Right ventricle myocardium superior (tissue), 1 donor: ENCODE results near the gene TERT. TPM values are rescaled to one million over a fixed set of nuclear protein-coding genes. Genes with fewer than 3 reads are reported as not detected.
"Not testable (repeated sequence)": the region's sequence is repeated elsewhere in the genome, so short reads cannot be mapped to it uniquely, and the experiment has no call there.

Experiments
- ATAC-seq: fragments of 200-7000 bp; cut with Tn5 transposase; one replicate; pipeline ENCODE4 v1.9.1; 2020; ENCODE audit warnings: mild to moderate bottlenecking; ENCODE audit not compliant: poor library complexity
- DNase-seq: peaks from one replicate; pipeline ENCODE4 v3.0.0-alpha.2; 2020
- intact Hi-C: fragments of 100-400 bp; cut with DNase I; formaldehyde crosslinking; loops from one replicate; pipeline ENCODE4 v1.11.2; 2022
- total RNA-seq: library from RNA; stranded (reverse); fragmentation: NEBNext Ultra II Directional; extraction: Animal tissue kit (Norgen Biotek cat#: 25700); gene quantifications from one replicate; pipeline ENCODE4 v1.2.1, GENCODE V29; 2021
- donor health status: DM: no; HTN: yes; CAD: no; lungs with severe emphysema.

TERT gene
- total RNA-seq, 1 donor from 2014 or later: not detected

DNA sequence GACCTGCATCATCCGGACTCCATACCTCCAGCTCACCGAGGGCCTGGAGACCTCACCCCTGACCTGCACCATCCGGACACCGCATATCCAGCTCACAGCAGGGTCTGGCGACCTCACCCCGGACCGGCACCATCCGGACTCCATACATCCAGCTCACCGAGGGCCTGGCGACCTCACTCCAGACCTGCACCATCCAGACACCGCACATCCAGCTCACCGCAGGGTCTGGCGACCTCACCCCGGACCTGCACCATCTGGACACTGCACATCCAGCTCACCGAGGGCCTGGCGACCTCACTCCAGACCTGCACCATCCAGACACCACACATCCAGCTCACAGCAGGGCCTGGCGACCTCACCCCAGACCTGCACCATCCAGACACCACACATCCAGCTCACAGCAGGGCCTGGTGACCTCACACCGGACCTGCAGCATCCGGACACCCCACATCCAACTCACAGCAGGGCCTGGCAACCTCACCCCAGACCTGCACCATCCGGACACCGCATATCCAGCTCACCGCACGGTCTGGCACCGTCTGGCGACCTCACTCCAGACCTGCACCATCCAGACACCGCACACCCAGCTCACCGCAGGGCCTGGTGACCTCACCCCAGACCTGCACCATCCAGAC is 10.4 kb downstream of the TERT start:
- DNase-seq, ATAC-seq, intact Hi-C loops: not testable (repeated sequence)

DNA sequence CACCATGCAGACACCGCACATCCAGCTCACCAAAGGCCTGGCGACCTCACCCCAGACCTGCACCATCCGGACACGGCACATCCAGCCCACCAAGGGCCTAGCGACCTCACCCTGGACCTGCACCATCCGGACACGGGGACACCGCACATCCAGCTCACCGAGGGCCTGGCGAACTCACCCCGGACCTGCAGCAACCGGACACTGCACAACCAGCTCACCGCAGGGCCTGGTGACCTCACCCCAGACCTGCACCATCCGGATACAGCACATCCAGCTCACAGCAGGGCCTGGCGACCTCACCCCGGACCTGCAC is 11.2 kb downstream of the TERT start:
- DNase-seq, ATAC-seq, intact Hi-C loops: not testable (repeated sequence)

DNA sequence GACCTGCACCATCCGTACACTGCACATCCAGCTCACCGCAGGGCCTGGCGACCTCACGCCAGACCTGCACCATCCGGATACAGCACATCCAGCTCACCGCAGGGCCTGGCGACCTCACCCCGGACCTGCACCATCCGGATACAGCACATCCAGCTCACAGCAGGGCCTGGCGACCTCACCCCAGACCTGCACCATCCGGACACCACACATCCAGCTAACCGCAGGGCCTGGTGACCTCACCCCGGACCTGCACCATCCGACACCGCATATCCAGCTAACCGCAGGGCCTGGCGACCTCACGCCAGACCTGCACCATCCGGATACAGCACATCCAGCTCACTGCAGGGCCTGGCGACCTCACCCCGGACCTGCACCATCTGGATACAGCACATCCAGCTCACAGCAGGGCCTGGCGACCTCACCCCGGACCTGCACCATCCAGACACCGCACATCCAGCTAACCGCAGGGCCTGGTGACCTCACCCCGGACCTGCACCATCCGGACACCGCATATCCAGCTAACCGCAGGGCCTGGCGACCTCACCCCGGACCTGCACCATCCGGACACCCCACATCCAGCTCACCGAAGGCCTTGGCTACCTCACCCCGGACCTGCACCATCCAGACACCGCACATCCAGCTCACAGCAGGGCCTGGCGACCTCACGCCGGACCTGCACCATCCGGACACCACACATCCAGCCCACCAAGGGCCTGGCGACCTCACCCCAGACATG is 11.7 kb downstream of the TERT start:
- DNase-seq, intact Hi-C loops, ATAC-seq: not testable (repeated sequence)

DNA sequence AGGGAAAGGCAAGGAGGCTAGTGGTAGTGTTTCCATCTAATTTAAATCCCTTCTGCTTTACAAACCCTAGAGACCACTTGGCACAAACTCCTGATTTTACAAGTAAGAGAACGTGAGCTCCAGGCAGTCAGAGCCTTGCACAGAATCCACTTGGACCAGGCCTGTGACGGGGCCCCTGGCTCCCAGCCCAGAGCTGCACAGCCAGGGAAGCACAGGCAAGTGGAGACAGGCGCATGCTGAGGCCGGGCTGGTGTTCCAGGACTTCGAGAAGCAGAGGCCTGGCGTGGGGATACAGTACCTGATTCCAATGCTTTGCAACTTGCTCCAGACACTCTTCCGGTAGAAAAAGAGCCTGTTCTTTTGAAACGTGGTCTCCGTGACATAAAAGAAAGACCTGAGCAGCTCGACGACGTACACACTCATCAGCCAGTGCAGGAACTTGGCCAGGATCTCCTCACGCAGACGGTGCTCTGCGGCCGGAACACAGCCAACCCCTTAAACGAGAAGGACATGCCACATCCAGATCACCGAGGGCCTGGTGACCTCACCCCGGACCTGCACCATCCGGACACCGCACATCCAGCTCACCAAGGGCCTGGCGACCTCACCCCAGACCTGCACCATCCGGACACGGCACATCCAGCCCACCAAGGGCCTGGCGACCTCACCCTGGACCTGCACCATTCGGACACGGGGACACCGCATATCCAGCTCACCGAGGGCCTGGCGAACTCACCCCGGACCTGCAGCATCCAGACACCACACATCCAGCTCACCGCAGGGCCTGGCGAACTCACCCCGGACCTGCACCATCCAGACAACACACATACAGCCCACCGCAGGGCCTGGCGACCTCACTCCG is 12.5 kb downstream of the TERT start:
- no peak for ATAC-seq
- no peak for DNase-seq
- intact Hi-C loops: no loop called here

DNA sequence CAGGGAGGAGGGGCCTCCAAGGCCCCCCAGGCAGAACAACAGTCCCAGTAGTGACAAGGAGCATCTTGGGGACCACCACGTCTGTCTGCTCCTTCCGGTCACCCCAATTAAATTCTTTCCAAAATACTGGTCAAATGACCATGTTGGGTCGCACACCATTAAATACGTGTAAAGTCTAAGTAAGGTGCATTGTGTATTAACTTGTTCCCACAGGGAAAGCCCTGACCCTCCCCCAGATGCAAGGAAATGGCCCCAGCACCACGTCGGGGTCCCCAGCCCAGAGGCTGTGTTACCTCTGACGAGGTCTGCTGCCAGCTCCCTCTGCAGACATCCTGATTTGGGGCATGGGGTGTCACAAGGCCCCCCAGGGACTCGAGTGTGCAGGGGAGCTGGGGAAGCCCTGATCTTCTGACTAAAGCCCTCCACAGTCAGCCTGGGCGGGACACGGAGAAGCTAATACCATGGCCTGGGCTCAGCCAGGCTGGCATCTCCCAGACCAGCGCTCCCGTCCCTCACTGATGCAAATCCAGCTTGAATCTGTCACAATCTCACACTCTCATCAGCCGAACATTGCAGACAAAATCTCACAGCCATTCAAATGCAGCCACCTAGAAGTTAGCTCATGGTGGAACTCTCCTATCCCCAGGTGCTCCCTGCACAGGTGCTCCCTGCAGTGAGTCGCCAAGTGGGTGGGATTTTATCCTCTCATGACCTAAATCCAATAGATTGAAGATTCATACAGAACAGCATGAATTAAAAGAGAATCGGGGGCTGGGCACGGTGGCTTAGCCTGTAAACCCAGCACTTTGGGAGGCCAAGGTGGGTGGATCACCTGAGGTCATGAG is 13.6 kb downstream of the TERT start:
- ATAC-seq: no peak
- DNase-seq: no peak
- intact Hi-C loops: no loop called here

DNA sequence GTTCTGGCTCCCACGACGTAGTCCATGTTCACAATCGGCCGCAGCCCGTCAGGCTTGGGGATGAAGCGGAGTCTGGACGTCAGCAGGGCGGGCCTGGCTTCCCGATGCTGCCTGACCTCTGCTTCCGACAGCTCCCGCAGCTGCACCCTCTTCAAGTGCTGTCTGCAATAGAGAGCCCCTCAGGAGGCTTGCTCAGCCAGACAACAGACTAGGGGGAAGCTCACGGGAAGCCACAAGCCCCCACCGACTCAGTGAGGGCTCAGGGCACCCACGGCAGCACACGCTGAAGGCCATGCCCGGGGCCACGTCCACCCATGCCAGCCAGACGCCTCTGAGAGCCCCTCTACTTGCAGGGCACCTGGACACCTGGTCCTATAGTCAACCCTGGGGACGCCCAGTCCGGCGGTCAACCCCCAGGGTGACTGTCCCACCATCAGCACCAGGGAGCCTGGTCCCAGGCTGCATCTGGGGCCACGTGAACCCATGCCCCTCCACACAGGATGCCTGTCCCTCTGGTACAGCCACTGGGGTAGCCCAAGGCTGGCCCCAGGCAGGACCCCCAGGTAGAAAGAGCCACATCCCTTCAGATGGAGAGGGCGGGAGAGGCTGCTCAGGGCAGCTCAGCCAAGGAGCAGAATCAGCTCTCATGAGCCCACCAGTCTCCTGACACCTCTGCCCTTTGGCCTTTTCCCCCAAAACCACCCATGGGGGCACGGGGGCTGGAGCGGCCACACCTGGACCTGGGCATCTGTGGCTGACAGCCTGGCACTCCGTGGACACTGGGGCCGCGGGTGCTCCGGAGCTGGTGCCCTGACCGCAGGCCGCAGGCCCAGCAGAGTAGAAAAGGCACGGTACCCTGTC is 14.5 kb downstream of the TERT start:
- DNase-seq: peak; percentile 27
- no peak for ATAC-seq

DNA sequence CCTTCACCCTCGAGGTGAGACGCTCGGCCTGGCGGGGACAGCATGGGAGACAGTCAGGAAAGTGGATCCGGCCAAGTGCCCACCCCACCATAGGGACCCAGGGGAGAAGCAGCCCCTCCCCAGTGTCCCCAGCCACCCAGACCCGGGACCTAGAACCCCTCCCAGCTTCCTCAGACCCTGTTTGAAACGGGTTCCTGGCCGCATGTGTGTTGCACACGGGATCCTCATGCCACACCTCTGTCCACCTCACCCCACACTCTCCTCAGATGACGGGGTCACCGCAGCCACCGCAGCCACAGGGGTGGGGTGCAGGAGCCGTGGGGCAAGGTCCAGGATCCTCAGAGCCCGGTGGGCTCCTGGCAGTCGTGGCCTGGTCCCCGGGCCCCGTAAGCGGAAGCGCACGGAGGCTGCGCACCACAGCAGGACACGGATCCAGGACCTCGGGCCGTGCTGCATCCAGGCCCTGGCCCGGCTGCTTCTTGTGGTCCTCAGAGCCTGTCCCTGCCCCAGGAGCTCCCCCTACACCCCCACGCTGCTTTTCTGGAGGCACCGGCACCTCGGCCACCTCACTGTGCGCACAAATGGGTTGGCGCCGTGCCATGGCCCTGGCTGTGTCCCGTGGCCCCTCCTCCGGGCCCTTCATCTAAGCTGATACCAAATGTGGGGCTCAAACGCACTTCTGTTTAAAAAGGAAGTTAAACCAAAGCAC is 15.3 kb downstream of the TERT start:
- ATAC-seq: no peak

More for the DNA sequence above, 14.5 kb downstream of the TERT start:
- intact Hi-C loops: no loop called here

DNA sequence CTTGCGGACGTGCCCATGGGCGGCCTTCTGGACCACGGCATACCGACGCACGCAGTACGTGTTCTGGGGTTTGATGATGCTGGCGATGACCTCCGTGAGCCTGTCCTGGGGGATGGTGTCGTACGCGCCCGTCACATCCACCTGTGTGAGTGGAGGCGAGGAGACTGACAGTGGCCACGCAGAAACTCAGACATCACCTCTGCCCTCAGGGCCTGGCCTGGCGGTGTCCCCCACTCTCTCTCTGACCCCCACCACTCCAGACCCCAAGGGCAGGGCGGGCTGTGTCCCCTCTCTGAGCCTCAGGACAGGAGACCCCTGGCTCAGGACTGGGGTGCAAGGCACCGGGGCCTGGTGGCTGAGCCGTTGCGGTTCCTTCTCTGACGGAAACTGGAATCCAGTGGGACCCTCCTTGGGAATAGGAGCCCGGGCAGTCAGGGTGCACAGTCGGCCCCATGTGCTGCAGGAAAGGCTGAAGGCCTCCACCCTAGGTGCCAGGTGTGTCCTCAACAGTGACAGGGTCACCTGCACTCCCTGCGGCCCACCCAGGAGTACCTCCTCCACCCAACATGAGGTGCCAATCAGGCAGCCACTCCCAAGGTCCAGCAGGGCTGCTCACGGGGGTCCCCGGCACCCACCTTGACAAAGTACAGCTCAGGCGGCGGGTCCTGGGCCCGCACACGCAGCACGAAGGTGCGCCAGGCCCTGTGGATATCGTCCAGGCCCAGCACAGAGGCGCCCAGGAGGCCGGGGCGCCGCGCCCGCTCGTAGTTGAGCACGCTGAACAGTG is 16.0 kb downstream of the TERT start:
- ATAC-seq (no peak), DNase-seq (peak; percentile 32)
- intact Hi-C loops: no loop called here

More for the DNA sequence above, 15.3 kb downstream of the TERT start:
- DNase-seq: peak; percentile 33
- intact Hi-C loops: no loop called here

DNA sequence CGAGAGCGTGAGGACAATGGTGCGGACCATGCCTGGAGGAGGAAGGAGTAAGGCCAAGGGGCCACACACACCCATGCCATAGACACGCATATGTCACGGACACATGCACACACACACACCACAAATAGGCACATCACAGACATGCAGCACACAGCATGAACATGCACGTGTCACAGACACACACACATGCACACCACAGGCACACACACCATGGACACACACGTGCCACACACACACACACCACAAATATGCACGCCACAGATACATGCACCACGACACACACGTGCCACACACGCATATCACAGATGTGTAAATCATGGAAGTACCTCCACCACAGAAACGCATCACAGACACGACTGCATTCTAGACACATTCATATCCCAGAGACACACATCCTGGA is 16.7 kb downstream of the TERT start:
- DNase-seq: no peak
- ATAC-seq: no peak
- intact Hi-C loops: no loop called here

DNA sequence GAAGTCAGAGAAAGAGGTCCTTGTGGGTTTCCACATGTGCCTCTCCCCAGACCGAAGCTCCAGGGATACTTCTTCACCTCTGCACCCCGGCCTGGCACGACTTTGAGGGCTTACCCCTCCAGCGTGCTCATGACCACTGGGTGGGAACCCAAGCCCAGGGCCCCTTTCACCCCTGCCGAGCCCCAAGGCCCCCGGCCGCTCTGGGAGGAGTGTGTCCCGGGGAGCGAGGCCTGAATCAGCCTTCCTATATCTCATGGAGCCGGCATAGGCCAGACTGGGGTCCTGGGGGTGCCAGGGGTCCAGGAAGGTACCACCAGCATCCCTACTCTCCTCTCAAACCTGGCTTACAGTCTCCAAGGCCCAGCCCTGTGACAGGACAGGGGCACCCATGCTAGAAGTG is 17.1 kb downstream of the TERT start:
- intact Hi-C loops: no loop called here
- DNase-seq: no peak
- no peak for ATAC-seq

DNA sequence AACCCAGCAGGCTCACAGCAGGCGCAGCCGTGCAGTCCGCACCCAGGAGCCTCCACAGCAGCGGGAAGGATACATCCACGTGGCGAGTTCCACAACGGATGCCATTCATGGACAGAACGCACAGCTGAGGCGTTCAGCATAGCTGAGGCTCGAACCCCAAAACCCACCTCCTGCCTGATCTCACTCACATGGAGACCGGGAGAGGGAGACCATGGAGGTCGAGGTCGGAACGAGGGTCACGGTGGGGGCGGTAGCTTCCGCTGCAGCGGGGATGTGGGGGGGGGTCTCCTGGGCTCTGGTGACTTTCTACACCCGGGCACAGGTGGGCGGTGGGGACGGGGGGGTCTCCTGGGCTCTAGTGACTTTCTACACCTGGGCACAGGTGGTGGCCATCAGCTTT is 17.5 kb downstream of the TERT start:
- intact Hi-C loops: no loop called here
- no peak for ATAC-seq

DNA sequence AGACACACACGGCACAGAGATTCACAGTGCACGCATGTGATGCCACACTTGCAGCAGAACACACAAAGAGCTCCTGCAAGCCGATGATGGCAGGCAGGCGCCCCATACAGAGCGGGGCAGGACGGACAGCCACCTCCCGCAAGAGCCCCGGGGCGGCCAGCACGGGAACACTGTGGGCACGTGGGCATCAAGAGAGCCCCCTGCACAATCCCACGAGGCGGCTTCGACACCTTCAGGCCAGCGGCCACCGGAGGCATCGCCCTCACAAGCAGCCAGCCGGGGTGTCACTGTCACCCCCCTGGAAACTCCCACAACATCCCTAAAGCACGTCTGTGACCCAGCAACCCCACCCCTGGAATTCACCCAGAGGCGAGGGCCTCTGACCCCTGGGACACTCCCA is 17.9 kb downstream of the TERT start:
- DNase-seq: no peak
- intact Hi-C loops: no loop called here
- no peak for ATAC-seq

More for the DNA sequence above, 17.5 kb downstream of the TERT start:
- no peak for DNase-seq

DNA sequence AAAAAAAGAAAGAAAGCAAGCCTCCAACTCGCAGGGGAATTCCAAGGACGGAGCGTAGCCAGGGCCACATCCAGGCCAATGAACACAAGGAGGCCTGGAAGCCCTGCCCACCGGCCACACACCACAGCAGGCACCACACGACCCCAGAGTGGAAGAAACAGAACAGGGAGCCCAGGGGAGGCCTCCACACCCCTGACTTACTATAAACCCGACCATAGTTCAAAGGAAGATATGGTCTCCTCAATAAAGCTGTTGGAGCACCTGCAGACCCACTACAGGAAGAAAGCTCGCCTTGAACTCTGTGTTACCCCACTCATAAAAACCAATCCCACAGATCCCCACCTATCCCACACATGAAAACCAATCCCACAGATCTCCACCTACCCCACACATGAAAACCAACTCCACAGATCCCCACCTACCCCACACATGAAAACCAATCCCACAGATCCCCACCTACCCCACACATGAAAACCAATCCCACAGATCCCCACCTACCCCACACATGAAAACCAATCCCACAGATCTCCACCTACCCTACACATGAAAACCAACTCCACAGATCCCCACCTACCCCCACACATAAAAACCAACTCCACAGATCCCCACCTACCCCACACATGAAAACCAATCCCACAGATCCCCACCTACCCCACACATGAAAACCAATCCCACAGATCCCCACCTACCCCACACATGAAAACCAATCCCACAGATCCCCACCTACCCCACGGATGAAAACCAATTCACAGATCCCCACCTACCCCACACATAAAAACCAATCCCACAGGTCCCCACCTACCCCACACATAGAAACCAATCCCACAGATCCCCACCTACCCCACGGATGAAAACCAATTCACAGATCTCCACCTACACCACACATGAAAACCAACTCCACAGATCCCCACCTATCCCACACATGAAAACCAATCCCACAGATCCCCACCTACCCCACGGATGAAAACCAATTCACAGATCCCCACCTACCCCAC is 19.2 kb downstream of the TERT start:
- not testable (repeated sequence) for ATAC-seq, DNase-seq

DNA sequence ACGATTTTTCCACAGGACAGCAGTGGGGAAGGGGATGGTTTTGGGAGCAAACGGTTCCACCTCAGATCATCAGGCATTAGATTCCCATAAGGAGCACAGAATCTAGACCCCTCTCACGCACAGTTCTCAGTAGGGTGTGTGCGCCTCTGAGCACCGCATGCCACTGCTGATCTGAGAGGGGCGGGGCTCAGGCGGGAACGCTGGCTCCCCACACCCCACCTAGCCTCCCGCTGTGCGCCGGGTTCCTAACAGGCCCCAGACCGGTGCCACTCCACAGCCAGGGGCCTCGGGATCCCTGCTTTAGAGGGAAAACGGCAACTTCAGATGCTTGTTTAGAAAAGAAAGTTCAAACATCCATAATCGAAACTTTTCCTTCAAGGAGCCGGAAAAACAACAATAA is 20.4 kb downstream of the TERT start:
- DNase-seq (no peak), ATAC-seq (no peak)
- intact Hi-C loops: no loop called here

More for the DNA sequence above, 19.2 kb downstream of the TERT start:
- intact Hi-C loops: not testable (repeated sequence)

DNA sequence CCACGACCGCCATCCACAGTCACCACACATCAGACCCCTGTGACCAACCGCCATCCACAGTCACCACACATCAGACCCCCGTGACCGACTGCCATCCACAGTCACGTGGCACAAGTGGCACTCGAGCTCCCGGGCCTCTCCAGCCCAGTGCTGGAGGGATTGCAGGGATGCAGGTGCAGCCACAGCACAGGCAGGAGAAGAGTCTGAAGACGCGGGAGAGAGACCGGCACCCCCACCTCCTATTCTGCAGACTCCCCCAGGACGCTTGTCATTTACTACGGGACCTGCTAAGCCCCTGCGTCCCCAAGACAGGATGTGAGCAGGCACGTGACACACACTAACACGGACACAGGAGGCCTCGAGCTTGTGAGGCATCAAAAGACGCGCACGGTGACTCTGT is 21.1 kb downstream of the TERT start:
- no peak for ATAC-seq
- DNase-seq: no peak
- intact Hi-C loops: no loop called here
